BE2C (cell line): ENCODE data around the gene TRIM38.

Source experiments
- DNase-seq: peaks from one replicate; pipeline ENCODE4 v3.0.0-alpha.2; 2020
- H3K27me3 ChIP-seq: fragments of 250-450 bp; sonication (Bioruptor Pico); 2 replicates; pipeline ENCODE4 v1.5.1; 2020; ENCODE audit warnings: mild to moderate bottlenecking
- H3K36me3 ChIP-seq: fragments of 250-450 bp; sonication (Bioruptor Pico); 2 replicates; pipeline ENCODE4 v1.5.1; 2020; ENCODE audit warnings: mild to moderate bottlenecking
- H3K4me1 ChIP-seq: fragments of 250-450 bp; sonication (Bioruptor Pico); 2 replicates; pipeline ENCODE4 v1.5.1; 2020
- H3K4me3 ChIP-seq: 2 replicates; pipeline ENCODE4 v1.5.1; 2011; ENCODE audit warnings: low read depth, low read length
- H3K9me3 ChIP-seq: fragments of 250-450 bp; sonication (Bioruptor Pico); 2 replicates; pipeline ENCODE4 v1.5.1; 2020
- CTCF ChIP-seq: IDR thresholded peaks from 2 replicates; pipeline ENCODE4 v1.5.1; 2012; ENCODE audit warnings: mild to moderate bottlenecking, low read depth, low read length

Gene TRIM38

GRCh38 chr6:26031595-26032339 is 69.2 kb downstream of the TRIM38 start:
- no peaks in the 10 kb centered on the region for H3K27me3 ChIP-seq
- H3K9me3 ChIP-seq: no peaks in the 10 kb centered on the region
- H3K4me3 ChIP-seq: peak overlapping the region; percentile 87
- TF ChIP-seq CTCF: no peak
- H3K36me3 ChIP-seq: 0 out of 2 replicates have a peak, but pooled peaks cover 3% of the 10 kb centered on the region
- DNase-seq: peak; percentile 93
- peaks cover 22% of the 10 kb centered on the region for H3K4me1 ChIP-seq

DNA sequence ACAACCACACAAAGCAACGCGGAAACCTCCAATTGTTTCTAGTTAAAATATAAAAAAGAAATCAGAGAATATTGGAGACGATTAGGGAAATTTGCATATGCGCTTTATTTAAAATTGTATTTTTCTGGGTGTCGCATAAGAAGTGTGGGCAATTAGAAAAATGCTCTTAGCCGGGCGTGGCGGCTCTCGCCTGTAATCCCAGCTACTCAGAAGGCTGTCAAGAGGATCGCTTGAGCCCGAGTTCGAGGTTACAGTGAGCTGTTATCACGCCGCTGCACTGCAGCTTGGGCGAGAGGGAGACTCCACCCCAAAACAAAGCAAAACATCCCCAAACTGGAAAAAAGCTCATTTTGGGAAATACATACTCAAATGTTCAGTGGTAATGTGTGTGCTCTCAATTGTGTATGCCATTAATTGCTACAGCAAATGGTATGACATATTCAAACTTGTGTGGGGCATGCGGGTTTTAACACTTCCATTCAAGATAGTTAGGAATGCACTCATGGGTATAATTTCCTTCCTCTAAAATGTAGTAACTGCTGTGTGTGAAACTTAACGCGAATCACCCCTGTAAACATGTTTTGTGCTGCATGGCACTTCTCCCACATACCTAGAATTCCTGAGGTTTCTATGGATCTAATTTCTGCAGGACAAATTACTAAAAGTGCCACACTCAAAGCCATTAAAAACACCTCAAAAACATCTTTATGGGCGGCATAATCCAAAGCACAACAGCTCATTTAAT is 69.9 kb downstream of the TRIM38 start:
- H3K27me3 ChIP-seq: no peaks in the 10 kb centered on the region
- H3K36me3 ChIP-seq: 0 out of 2 replicates have a peak, but pooled peaks cover 3% of the 10 kb centered on the region
- H3K4me3 ChIP-seq: peak overlapping the region; percentile 87
- H3K9me3 ChIP-seq: no peaks in the 10 kb centered on the region
- H3K4me1 ChIP-seq: peaks cover 21% of the 10 kb centered on the region
- peak; percentile 51 for DNase-seq
- TF ChIP-seq CTCF: no peak

- DNase-seq: peak; percentile 64
- H3K9me3 ChIP-seq: no peaks in the 10 kb centered on the region
- H3K36me3 ChIP-seq: 0 out of 2 replicates have a peak, but pooled peaks cover 3% of the 10 kb centered on the region
- peak overlapping the region; percentile 87 for H3K4me3 ChIP-seq
- no peaks in the 10 kb centered on the region for H3K27me3 ChIP-seq
- H3K4me1 ChIP-seq: peaks cover 13% of the 10 kb centered on the region
- no peak for TF ChIP-seq CTCF
These were observed 70.7 kb downstream of the TRIM38 start for GRCh38 chr6:26033085-26033940.

GRCh38 chr6:26033941-26034354 is 71.3 kb downstream of the TRIM38 start:
- TF ChIP-seq CTCF: no peak

GRCh38 chr6:26034905-26035304 is 72.3 kb downstream of the TRIM38 start:
- 0 out of 2 replicates have a peak, but pooled peaks cover 6% of the 10 kb centered on the region for H3K4me1 ChIP-seq

More at GRCh38 chr6:26033941-26034354, 71.3 kb downstream of the TRIM38 start:
- H3K27me3 ChIP-seq: no peaks in the 10 kb centered on the region
- peaks cover 8% of the 10 kb centered on the region; the same call in 1 of the 2 replicates for H3K4me1 ChIP-seq
- no peak for DNase-seq
- H3K9me3 ChIP-seq: no peaks in the 10 kb centered on the region
- H3K4me3 ChIP-seq: no peak overlapping the region
- 0 out of 2 replicates have a peak, but pooled peaks cover 3% of the 10 kb centered on the region for H3K36me3 ChIP-seq

More at GRCh38 chr6:26034905-26035304, 72.3 kb downstream of the TRIM38 start:
- no peaks in the 10 kb centered on the region for H3K9me3 ChIP-seq
- no peak for DNase-seq
- H3K4me3 ChIP-seq: no peak overlapping the region
- no peaks in the 10 kb centered on the region for H3K27me3 ChIP-seq
- H3K36me3 ChIP-seq: 0 out of 2 replicates have a peak, but pooled peaks cover 3% of the 10 kb centered on the region
- TF ChIP-seq CTCF: no peak
